Fibroblast of villous mesenchyme (primary cell): ENCODE data around the gene CCR4. TPM values are rescaled to one million over a fixed set of nuclear protein-coding genes. Genes with fewer than 3 reads are reported as not detected.

Experiments used
- DNase-seq: peaks from one replicate; pipeline ENCODE4 v3.0.0-alpha.2; 2010; ENCODE audit warnings: low read depth
- H3K4me3 ChIP-seq: 2 replicates; pipeline ENCODE4 v1.5.1; 2011; ENCODE audit warnings: low read depth, mild to moderate bottlenecking, low read length
- total RNA-seq: library from RNA; depleted of rRNA; stranded (reverse); fragments of >200 nt; gene quantifications from 2 replicates; pipeline ENCODE4 v1.2.3, GENCODE V29; 2012
- TF ChIP-seq, protein P1 (sequence below): IDR thresholded peaks from 2 replicates; pipeline ENCODE4 v1.5.1; 2012; ENCODE audit warnings: low read depth, mild to moderate bottlenecking, low read length; ENCODE audit not compliant: insufficient read depth

Gene CCR4
- total RNA-seq, 1 donor, result not detected

DNA sequence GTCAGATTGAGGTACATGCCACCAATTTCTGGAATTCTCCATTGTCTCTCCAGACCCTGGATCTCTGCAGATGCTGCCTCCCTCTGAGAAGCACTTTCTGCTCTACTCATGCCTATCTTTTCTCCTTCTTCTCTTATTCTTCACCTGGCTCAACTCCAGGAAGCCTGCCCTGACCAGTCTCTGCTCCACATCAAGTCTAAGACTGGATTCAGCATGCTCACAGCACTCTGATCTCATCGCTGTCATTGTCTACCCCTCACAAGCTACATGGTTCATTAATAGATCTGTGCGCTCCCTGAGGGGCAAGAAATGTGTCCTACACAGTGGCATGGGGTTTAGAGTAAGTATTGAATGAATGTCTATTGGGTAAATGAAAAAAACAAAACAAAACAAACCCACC is 38.7 kb downstream of the CCR4 start:
- H3K4me3 ChIP-seq, result no peak overlapping the region
- no peak for DNase-seq
- TF ChIP-seq, protein P1, sequence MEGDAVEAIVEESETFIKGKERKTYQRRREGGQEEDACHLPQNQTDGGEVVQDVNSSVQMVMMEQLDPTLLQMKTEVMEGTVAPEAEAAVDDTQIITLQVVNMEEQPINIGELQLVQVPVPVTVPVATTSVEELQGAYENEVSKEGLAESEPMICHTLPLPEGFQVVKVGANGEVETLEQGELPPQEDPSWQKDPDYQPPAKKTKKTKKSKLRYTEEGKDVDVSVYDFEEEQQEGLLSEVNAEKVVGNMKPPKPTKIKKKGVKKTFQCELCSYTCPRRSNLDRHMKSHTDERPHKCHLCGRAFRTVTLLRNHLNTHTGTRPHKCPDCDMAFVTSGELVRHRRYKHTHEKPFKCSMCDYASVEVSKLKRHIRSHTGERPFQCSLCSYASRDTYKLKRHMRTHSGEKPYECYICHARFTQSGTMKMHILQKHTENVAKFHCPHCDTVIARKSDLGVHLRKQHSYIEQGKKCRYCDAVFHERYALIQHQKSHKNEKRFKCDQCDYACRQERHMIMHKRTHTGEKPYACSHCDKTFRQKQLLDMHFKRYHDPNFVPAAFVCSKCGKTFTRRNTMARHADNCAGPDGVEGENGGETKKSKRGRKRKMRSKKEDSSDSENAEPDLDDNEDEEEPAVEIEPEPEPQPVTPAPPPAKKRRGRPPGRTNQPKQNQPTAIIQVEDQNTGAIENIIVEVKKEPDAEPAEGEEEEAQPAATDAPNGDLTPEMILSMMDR, result no peak

DNA sequence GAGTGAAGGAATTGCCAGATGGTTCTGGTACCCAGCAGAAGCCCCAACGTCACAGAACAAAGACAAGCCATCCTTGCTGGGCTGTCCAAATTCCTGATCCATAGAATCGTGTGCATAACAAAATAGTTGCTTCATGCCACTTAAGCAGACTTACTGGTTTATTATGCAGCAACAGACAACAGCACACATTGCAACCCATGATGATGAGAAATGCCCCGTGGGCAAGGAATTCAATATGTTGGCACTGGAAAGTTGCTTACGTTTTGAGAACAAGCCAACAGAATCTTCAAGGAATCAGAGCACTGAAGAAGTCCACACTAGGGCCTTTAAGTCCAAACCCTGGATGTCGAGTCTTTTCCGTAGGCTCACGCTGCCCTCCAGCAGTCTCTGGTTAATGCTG is 40.3 kb downstream of the CCR4 start:
- TF ChIP-seq, protein P1, result no peak
- H3K4me3 ChIP-seq, result no peak overlapping the region
- no peak for DNase-seq

DNA sequence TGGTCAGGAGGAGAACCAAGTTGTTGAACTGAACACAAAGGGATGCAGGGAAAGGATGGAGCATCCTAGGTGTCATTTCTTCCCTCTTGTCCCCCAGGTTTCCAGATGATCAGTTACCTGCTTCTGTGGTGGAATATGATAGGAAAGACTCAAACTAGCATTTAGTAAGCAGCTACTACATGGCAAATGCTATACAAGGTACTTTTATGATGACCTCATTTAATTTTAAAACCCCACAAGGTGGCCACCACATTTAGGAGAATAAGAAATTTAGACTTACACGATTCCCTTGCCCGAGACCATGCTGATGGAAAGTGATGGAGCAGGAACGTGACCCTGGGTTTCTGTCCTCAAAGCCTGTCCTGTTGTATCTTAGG is 40.9 kb downstream of the CCR4 start:
- DNase-seq, result no peak
- H3K4me3 ChIP-seq, result no peak overlapping the region
- TF ChIP-seq, protein P1, result no peak

DNA sequence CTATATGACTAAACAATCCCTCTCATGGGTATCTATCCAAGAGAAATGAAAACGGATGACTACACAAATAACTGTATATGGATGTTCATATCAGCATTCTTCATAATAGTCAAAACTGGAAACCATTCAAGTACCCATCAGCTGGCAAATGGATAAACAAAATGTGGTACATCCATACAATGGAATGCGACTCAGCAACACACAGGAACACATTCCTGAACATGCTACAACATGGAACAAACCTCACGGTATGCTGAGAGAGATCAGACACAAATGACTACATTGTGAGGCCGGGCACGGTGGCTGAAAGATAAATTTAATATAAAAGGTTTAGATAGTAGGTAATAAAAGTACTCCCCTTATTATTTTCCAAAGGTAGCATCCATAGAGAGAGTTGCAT is 42.6 kb downstream of the CCR4 start:
- DNase-seq, result no peak
- TF ChIP-seq, protein P1, result no peak
- no peak overlapping the region for H3K4me3 ChIP-seq

DNA sequence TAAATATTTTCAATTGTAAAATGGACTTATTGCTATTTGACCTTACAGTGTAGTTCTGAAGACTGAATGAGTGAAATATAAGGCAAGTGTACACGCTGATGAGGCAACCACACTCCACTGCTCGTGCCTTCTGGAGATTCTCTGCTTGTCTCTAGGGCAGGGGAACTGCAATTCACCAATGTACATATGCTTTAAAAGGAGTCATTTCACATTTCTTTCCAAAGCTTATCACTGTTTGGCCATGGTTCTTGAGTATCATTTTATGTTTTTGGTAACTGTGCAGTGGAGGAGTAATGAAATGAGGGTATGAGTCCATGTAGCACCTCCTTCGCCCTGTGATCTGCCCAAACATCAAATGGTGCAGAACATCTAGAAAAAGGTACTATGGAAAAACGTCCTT is 43.7 kb downstream of the CCR4 start:
- TF ChIP-seq, protein P1, result no peak
- H3K4me3 ChIP-seq, result no peak overlapping the region
- DNase-seq, result no peak

DNA sequence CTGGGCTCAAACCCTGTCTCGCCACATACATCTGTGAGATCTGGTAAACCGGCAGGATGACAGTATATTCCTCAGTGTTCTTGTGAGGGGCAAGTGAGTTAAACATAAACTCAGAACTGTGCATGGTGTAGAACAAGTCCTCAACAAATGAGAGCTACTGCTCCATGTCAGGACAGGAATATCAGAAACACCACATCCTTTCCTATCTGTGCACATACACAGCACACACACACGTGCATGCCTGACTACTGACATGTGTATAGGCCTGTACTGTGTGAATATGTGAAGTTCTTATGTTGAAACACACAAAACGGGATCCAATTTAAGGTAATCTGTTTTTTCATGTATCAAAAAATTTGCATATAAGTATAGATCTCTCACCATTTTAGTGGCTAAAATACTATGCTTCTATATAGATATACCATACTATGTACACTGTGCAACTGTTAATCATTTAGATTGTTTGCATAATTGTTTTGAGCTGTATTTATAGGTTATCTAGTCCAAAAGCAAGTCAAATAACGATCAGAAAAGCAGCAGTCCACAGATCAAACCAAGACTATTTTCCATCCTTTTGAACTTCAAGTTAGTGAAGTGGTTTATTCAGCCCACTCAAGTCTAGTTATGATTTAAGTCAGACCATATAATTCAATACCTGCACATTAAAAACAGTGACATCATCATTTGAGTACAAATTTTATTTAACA is 44.8 kb downstream of the CCR4 start:
- no peak overlapping the region for H3K4me3 ChIP-seq
- TF ChIP-seq, protein P1, result no peak
- no peak for DNase-seq

DNA sequence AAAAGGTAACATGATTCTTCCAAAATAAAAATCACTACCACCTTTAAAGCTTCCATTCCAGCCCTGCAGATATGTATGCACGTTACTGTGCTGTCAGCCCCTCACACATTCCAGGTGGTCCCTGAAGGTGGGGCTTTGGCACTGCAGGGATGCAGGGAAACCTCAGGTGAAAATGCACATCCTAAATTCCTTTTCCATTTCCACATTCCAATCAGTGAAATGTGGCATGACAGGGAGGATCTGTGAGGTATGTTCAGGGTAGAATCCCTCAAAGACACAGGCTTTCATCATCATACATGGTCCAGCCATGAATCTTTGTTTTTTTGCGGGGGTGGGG is 45.3 kb downstream of the CCR4 start:
- TF ChIP-seq, protein P1, result no peak
- no peak for DNase-seq
- H3K4me3 ChIP-seq, result no peak overlapping the region
